Stimulated activated CD4-positive, alpha-beta T cell treated with anti-CD3 and anti-CD28 coated beads, Interleukin-12 subunit alpha, Interleukin-12 subunit beta, amount 100 ng/mL, for 48 hours (primary cell): Measurements from ENCODE around the gene KCNQ2.

Experiments used
- DNase-seq, 3 donors: peaks; one replicate each; pipeline ENCODE4 v3.0.0-alpha.2; 2020; ENCODE audit warnings: low read depth in 2 of 3, low spot score in 1 of 3

KCNQ2 gene

DNA sequence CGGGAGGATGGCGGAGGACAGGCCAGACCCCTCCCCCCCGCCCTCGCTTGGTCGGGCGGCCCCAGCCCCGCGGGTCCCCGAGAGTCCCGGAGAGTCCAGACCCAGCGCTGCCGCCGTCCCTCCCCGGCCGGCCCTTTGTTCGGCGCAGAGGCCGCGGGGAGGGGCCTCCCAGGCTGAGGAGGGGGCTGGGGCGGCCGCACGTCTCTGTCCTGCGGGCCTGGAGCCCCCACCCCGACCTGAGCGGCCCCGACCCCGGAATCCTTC, 806 bp downstream of the KCNQ2 start:
- no peak for DNase-seq

GRCh38 chr20:63471002-63471716, 1.3 kb downstream of the KCNQ2 start:
- no peak for DNase-seq

DNA sequence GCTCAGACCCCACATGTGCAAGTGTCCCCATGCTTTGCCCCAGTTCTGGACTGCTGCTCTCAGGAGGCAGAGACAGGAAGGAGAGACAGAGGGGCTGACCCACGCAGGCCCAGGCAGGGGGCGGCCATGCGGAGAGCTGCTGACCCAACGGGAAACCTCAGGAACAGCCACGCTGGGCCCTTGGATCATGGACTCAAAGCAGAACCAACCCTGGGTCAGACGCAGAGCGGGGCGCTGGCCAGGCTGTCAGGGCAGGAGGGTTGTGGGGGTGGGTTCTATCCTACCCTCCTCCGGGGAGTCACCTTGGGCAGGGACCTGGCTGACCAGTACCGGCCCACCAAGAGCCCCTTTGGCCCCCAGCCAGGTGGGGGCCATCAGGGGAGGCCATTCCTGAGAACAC, 2.0 kb downstream of the KCNQ2 start:
- no peak for DNase-seq

DNA sequence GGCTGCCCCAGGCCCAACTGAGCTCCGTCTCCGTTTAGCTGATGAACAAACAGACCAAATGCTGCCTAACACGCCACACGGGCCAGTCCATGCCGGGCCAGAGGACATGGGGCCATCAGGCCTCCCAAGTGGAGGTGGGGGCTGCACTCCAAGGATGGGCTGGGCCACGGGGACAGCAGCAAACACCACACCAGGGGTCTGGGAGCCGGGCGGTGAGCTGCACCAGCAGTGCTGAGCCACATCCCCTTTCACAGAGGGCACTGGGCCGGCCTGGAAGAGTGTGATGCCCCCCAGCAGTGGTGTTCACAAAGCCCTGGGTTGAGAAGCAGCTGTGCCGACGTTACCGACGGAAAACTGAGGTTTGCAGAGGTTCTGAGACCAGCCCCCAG, 2.7 kb downstream of the KCNQ2 start:
- no peak for DNase-seq

DNA sequence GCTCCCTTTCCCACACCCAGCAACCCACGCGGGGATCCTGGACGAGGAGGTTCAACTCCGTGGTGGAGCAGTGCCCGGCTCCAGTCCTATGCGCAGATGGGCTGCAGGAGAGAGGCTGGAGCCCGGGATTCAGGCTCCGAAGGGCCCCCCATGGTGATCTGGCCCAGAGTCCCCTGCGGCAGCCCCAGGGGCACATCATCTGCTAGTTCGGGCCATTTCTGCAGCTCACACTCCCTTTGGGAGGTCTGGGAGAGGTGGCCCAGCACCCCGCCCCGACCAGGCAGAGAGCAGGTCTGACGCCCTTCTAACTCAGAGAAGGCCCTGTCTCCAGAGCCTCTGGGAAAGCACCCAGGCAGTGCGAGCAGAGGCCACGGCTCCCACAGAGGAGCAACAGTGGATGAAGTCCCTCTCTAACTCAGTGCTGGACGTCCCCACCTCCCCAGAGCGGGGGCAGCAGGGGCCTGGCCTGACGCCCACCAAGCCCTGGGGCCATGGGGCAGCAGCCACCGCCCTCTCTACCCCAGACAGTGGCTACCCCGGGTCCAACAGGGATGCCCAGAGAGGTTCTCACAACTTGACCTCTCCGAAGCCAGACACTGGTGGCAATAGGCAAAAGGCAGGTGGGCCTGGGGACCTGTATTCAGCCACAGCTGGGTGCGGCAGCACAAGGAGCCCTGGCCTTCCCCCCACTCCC, 3.3 kb downstream of the KCNQ2 start:
- DNase-seq, result no peak

DNA sequence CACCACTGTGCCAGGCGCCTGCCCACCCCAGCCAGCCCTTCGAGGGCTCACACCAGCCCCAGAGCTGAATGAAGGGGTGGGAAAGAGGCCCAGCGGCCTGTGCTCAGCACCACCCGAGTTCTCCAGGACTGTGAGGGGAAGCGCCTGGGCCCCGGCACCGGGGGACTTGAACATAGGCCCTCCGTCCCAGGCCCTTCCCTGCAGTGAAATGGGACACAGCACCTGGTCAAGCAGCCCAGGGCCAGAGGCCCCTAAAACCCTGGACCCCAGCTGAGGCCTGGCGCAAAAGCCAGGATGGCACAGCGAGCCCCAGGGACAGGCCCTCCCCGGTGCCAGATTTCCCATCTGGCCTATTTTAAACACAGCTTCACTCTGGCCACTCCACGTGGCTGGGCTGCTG, 4.0 kb downstream of the KCNQ2 start:
- no peak for DNase-seq

DNA sequence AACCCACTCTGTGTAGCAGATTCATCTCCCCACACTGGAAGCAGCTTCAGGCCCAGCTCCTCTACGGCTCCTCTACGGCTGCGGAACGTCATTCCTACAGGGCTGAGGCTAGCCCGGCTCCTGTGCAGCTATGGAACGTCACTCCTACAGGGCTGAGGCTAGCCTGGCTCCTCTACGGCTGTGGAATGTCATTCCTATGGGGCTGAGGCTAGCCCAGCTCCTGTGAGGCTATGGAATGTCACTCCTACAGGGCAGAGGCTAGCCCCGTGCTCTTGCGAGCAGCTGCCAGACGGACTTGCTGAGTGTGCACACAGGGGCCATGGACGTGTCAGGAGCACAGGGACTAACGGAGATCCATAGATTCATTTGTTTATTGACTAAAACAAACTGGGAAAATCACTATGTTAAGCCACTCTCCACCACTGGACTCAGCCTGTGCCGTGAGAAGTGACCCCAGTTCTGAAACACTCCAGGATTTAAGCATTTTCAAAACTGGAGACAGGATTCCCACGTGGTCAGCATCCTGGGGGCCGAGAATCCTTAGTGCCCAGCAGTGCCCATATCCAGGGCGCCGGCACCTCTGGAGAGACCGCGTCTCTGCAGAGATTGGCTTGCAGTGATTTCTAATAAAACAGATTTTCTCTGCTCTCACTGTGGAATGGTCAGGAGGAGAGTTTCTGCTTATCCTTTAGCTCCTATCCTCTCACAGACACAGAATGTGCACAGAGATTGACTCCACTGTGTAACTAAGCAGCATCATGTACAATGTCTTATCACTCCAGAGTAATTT, 5.0 kb downstream of the KCNQ2 start:
- DNase-seq, result no peak

- DNase-seq, result no peak
Observed at GRCh38 chr20:63466861-63467260, 5.6 kb downstream of the KCNQ2 start.

GRCh38 chr20:63466250-63466825, 6.1 kb downstream of the KCNQ2 start:
- DNase-seq, result no peak

DNA sequence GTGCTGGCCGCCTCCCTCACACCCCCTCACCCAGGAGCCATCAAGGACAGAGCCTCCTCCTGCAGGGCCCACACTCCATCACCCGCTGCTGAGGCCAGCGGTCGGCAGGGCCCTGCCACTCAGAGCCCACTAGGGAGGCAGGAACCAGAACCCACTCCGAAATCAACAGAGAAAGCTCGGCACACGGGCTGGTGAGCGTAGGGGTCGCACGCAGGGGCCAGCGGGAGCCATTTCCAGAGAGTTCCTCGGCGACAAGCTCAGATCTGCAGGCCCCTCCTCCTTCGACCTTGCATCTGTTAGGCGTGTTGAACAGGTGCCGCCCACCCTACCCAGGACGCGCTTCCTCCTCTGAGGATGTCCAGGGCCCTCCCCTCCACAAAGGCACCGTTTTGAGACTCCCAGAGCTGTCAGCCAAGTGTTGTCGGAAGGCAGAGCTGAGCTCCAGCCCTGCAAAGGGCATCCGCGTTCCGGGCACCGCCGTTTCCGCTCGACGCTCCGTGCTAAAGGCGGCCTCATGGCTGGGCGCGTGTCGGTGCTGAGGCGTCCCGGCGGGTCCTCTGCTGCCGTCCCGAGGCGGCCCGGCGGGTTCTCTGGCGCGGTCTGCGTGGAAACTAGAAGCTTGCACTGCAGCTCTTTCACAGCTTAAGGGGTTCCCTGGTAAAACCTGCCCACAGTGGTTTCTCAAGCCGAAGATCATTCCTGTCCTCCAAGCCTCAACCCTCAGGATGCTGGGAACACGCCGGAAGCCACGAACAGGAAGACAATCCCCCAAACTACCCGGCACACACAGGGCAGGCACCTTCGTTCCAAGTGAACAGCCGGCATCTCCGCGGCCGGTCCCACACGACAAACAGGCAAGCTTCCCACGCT, 6.8 kb downstream of the KCNQ2 start:
- no peak for DNase-seq

DNA sequence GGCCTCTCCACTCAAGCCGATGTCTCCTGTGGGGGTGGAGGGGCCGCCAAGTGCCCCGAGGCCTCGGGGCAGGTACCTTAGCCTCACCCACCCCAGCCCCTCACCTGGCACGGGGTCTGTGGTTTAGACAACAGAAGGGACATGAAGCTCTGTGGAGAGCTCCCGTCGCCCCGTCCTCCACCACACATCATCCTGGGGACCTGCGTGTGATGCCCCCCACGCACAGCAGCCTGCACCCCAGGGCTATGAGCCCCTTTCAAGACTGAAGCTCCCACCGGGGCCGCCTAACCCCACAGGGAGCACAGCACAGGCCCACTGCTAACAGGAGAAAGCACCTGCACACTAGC, 8.2 kb downstream of the KCNQ2 start:
- DNase-seq, result no peak

DNA sequence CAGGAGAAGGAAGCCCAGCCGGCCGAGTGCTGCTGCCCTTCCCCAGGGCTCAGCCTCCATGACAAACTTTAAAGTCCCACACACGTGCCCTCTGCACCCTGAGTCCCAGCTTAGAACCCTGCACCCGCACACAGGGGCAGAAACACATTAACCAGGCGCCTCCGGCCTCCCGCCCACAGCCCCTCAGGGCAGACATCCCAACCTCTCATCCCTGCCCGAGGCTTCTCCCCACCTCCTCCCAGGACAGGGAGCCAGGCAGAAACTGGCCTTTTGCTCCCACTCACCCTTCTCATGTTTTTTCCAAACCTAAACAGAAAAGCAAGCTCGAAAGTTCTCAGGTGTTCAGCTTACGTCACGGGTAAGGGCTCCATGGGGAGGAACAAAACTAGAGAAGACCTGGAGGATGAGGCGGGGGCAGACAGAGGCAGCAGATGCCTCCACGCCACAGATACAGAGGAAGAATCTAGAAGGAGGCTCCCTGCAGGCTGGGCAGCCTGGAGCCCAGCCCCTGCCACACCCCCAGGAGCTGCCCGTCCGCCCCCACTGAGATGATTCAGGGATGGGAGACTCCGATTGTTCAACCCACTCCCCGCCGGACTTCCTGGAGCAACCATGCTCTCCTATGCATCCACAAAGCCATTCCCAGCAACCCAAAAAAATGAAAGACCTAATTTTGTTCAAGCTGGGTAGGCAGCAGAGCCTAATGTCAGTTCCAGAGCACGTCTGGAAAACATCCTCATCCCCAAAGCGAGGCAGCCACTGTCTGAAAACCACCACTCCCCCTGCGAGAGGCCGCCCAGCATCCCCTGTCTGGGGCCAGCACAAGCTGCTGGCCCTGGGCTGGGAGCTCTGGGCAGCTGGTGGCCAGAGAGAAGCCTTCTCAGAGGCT, 8.8 kb downstream of the KCNQ2 start:
- no peak for DNase-seq

- DNase-seq, result no peak
Observed at GRCh38 chr20:63462244-63462643, 10.2 kb downstream of the KCNQ2 start.

DNA sequence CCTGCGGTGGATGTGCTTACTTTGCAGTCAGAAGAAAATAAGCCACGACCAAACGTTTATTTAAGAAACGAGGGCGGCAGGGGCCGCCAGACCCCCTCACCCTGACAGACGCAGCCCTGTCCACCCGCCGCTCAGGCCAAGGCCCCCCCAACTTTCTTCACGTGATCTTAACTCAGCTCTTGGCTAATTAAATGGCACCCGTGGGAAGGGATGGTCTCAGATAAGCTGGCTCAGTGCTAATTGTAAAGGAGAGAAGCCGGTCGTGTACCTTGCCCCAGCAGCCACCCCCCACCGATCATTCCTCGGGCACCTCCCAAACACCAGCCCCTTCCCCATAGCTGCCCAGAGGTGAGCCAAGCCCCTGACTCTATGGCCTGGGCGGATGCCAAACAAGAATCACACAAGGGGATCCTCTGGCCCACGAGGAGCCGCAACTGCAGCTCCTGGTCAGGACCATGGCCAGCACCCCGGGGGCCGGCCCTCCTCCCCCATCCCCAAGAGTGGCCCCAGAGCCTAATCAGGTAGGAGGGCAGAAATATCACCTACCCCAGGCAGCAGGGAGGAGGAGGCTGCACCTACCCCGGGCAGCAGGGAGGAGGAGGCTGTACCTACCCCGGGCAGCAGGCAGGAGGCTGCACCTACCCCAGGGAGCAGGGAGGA, 11.2 kb downstream of the KCNQ2 start:
- DNase-seq, result no peak

- no peak for DNase-seq
Observed at GRCh38 chr20:63459070-63459380, 13.4 kb downstream of the KCNQ2 start.

DNA sequence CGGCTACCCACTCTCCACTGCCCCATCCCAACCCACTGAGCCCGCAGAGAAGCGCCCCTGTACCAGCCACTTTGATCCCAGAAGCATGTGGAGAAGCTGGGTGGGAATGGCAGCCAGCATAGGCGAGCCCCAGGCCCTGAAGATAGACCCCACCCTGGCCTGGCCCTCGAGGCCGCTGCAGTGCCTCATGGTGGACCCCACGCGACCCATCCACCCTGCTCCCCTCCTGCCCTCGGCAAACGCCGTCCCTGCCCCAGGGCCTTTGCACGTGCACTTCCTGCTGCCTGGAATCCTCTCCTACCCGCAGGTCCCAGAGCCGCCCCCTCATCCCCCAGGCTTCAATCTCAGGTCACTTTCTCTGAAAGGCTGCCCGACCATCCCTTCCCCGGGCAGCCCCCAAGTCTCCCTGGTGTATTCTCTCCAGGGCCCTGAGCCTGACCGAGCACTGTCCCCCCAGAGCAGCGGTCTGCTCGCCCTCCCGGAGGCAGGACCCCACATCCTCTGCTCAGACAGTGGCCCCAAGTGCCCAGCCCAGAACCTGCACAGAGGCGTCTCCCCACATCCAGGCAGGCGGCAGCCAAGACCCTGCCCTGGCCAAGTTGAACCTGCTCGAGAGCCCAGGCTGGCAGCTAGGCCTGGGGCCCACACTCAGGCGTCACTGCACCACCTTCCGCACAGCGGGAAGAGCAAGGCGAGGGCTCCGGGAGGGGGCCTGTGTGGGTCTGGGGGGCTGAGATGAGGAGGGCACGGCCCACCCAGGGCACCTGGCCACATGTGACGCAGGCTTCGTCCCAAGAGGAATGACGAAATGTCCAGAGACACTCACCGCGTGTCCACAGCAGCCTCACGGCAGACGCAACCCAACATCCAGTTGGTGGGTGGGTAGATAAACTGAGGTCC, 14.0 kb downstream of the KCNQ2 start:
- no peak for DNase-seq

DNA sequence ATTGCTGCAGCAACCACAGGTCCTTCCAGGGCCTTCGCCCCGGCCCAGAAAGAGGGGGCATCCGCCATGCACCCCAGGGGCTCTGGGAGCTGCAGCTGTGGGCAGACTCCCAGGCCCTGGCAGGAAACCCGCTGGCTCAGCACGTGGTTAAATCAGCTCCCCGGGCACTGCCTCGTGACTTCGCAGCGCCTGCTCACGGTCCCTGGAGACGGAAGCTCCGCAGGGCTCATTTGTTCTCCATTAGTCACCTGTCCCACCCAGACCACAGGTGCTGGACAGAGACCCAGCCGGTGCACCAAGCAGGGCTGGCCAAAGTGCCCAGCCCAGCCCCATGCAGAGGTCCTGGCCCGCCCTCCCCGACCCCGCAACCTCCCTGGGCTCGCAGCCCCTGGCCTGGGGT, 14.7 kb downstream of the KCNQ2 start:
- no peak for DNase-seq

- no peak for DNase-seq
Observed at GRCh38 chr20:63456429-63457284, 15.8 kb downstream of the KCNQ2 start.
